Measurements from ENCODE around the gene ARTN.

Gene ARTN

GRCh38 chr1:43933386-43934100 is at the start of gene ARTN:
ARTN (plus strand) TSS chr1:43933801; CDS start chr1:43935657, 1,856 bp downstream.
- DNase-seq, result no peak

DNA sequence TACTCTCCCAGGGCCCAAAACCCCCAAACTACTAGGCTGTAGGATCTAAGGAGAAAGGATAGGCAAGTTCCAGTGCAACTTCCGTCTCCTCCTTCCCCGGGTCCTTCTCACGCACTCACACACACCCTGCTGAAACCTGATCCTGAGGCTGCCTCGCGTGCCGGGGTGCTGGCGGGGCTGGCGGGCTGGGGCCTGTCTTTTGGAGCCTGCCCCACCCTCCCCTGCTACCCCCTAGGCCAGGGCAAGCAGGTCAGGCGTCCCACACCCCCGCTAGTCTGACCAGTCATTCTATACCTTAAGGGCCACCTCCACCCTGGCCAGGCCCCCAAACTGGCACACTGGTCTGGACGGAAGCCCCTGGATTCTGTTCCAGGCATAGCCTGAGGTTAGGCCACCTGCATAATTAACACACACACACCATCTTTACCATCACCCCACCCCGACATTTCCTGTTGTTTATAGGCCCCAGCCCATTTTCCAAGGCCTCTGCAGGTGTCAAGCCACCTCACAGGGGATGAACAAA is 48.3 kb upstream of the ARTN start:
- no peak for DNase-seq

DNA sequence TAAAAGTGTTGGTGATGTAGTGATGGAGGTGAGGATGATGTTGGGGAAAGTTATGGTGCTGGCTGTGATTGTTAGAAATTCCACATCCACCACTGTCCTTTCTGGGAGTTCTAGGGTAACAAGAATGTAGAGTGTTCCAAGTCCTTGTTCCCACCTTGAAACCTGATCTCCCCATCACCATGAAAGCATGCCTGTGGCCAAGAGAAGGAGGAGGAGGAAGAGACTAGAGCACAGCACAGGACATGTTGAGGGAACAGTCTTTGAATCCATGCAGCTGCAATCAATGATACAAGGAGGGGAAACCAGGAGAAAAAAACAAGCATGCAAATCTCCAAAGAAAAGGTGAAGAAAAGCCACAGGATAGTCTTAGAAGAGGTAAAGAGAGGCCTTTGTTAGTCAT is 45.9 kb upstream of the ARTN start:
- DNase-seq, result no peak

GRCh38 chr1:43890815-43891214 is 42.8 kb upstream of the ARTN start:
- DNase-seq, result no peak

DNA sequence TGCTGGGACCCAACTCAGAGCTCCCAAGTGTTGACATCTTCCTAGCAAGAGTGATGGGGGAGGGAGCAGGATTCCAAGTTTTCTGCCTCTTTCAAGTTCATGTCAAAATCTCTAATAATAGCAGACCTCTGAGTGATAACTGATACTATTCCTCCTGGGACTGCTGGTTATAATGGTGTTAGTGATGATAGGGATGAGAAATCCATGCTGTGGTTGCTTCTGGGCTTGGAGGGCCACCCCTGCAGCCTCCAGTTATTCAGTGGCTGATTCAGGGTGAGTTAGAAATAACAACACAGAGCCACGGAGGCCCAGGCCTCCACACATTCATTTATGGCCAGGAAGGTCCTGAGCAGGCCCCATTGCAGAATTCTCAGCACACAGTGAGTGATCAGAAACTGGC is 40.6 kb upstream of the ARTN start:
- DNase-seq, result no peak

DNA sequence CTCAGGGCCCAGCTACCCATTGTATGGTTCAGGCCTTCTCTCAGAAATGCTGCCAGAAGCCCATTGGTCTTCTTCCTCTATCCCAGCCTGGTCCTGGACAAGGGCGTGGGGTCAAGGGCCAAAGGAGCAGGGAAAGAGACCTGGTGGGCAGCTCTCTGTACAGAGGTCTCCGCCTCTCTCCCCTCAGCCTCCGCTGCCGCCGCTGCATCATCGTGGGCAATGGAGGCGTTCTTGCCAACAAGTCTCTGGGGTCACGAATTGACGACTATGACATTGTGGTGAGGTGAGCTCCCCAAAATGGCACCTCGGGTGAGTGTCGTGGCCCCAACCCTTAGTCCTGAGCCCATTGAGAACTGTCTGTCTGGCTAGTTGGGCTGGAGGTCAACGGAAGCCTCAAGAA is 34.6 kb upstream of the ARTN start:
- no peak for DNase-seq

GRCh38 chr1:43900386-43900785 is 33.2 kb upstream of the ARTN start:
- no peak for DNase-seq

GRCh38 chr1:43901196-43901961 is 32.2 kb upstream of the ARTN start:
- DNase-seq, result no peak

- DNase-seq, result no peak
These were observed 31.4 kb upstream of the ARTN start for GRCh38 chr1:43902058-43902831.

DNA sequence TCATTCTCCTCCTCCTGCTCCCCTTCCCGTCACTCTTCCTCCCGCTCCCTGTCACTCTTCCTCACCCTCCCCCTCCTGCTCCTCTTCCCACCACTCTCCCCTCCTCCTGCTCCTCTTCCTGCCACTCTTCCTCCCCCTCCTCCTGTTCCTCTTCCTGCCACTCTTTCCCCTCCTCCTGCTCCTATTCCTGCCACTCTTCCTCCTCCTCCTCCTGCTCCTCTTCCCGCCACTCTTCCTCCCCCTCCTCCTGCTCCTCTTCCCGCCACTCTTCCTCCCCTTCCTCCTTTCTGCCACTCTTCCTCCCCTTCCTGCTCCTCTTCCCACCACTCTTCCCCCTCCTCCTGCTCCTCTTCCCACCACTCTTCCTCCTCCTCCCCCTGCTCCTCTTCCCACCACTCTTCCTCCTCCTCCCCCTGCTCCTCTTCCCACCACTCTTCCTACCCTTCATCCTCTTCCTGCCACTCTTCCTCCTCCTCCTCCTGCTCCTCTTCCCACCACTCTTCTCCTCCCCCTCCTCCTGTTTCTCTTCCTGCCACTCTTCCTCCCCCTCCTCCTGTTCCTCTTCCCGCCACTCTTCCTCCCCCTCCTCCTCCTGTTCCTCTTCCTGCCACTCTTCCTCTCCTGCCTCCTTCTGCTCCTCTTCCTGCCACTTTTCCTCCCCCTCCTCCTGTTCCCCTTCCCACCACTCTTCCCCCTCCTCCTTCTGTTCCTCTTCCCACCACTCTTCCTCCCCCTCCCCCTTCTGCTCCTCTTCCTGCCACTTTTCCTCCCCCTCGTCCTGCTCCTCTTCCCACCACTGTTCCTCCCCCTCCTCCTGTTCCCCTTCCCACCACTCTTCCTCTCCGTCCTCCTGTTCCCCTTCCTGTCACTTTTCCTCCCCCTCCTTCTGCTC is 28.7 kb upstream of the ARTN start:
- DNase-seq, result no peak

DNA sequence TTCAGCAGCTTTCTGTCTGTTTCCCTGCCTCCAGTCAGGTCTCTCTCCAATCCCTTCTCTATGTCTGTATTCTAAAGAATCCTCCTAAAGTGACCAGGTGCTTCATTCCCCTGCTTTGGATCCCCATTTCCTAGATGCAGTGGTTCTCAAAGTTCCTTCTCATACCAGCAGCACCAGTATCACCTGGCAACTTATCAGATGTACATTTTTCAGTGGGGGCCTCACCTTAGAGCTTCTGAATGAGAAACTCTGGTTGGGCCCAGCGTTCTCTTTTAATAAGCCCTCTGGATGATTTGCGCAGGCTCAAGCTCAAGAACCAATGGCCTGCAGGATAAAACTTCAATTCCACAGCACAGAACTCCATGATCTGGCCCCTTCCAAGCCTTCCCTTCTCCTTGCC is 25.4 kb upstream of the ARTN start:
- DNase-seq, result no peak

DNA sequence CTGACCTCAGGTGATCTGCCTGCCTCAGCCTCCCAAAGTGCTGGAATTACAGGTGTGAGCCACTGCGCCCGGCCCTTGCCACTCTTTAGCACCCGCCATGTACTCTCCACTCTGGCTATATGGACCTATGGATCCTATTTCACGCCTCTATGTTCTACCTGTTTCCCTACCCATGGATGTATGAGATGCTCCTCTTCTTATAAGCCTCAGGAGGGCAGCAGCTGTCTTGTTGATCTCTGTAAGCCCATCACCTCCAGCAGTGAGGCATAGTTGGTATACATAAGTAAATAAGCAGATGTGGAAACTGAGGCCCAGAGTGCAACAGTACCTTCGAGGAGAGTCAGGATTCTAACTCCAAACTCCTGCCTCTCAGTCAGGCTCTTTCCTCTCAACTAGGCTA is 24.7 kb upstream of the ARTN start:
- DNase-seq, result no peak

DNA sequence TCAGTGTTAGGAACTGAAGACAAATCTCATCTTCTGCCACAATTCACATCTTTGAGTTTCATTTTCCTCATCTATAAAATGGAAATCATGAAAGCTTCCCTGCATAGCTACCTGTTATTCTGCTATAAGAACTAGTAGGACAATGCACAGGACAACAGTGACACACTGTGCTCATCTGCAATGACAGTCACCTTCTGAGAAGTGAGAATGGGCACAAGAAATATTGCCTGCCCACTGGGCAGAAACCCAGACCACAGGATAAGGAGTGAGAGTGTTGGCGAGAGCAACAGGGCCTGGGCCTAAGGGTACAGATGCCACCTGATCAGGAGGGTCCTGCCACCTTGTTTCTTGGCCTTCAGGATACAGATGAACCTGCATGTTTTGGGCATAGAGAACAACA is 23.3 kb upstream of the ARTN start:
- no peak for DNase-seq

- DNase-seq, result no peak
These were observed 21.0 kb upstream of the ARTN start for GRCh38 chr1:43912607-43913006.

- DNase-seq, result no peak
These were observed 20.5 kb upstream of the ARTN start for GRCh38 chr1:43913051-43913501.

- no peak for DNase-seq
These were observed 19.8 kb upstream of the ARTN start for GRCh38 chr1:43913666-43914360.

DNA sequence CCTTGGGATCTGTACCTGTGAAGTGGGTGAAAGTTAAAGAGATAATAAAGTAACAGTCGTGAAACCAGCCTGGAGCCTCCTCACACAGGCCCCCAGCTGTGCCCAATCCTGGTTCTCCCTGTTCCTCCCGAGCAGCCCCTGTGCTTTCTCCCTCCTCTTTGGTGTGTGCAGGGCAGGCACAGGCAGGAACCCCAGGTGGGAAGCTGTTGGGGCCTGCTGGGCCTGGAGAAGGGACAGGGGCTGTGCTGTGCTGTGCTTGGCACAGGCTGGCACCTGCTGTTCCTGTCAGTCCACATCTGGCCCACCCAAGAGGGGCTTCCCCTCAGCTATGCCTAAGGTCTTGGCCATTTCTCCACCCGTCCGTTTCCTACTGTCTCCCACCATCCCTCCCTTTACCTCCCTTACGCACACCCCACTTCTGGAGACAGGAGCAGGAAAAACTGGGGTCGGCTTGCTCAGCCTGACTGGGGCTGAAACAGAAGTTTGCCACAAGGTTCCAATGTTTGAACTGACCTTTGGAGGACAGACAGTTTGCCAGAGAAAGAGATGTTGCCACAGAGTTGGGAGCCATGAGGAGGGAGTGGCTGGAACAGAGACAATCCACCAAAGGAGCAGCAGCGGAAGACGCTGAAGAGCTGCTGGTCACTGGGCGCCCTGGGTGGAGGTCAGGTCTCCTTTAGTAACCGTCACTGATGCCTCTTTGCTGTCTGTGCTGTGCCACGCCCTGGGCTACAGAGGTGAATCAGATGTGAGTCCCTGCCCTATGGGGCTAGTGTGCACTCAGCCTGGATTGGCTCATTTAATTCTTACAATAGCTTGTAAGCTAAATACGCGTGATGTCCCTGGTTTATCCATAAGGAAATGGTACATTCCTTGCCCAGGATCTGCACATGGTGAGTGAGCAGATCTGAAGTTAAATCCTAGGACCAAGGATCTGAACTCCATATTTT is 18.8 kb upstream of the ARTN start:
- DNase-seq, result no peak

DNA sequence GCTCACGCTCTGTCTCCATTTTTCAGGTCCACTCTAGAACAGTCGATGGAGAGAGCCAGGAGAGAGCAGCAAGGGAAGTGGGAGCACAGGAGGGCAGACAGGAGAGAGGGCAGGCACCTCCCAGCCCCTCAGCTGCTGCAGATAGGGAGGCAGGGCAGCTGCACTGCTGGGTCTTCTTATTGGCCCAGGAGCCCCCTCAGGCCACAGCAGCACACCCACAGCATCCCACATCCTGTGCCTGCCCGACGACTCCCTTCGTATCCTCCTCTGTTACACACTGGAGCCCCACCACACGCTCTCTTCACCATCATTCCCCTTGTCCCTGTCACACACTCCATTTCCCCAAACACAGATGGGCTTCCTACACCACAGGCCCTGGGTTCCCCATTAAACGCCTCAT is 13.7 kb upstream of the ARTN start:
- no peak for DNase-seq

DNA sequence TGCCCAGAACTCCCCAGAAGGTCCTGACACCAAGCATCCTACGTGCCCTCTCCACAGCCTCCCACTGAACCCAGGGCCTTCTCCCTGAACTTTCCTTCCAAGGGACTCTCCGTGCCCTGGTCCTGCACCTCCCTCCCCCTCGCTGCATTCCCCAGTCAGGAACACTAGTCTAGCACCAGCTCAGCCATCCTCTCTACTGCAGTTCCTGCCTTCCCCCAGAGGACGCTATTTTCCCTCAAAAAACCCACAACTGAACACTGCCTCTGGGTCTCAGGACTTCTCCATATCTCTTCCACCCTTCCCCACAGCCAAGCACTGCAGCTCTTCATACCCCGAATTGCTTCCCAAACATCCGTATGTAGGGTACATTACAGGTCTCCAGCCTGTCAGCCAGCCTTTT is 12.6 kb upstream of the ARTN start:
- DNase-seq, result no peak

DNA sequence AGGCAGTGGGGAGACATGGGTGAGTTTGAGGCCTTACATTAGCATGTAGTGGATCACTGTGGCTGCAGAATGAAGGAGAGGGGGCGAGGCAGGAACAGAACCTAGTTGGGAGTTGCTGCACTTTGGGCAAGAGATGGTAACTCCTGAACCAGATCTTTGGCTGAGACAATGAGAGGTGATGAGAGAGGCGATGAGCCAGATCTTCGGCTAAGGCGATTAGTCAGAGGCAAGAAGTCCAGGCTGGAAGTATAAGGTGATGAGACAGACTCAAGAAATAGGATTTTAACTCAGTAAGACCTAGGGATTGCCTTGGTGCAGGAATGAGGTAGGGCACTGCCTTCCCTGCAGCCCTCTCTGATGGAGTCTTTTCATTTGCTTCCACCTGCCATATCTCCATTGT is 9.1 kb upstream of the ARTN start:
- no peak for DNase-seq

DNA sequence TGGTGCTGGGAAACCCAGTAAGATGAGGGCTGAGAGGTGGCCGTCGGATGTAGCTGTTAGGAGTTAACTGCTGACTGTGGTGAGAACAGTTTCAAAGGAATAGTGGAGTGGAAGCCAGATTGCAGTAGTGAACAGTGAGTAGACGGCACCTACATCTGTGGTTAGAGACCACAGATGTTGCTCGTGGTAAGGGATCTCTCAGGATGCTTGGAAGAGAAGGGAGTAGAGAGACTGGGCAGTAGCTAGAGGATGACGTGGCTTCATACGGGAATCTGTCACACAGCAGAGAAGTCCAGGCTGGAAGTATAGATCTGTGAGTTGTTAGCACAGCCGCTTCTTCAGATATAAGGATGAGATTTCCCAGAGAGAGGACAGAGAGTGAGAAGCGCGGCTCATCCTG is 7.8 kb upstream of the ARTN start:
- DNase-seq, result no peak
